Measurements from ENCODE around the gene ZNF516. TPM values are rescaled to one million over a fixed set of nuclear protein-coding genes. Genes with fewer than 3 reads are reported as not detected.

The ZNF516 gene
- total RNA-seq, 3 donors from 2014 or later, result 22.0 to 47.9 (median 23.2) TPM

DNA sequence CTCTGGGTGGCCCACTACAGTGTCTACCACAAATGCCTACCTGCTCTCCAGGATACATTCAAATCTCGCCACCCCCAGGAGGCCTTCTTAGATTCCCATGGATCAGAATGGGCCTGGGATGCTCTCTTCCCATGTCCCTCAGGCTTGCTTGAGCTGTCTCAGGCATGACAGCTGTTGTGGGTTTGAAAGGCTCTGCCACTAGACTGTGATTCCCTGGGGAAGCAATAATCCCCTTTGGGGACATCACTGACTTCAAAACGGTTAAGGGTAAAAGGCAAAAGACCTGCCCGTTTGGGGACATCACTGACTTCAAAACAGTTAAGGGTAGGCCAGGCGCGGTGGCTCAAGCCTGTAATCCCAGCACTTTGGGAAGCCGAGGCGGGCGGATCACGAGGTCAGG, 35.8 kb upstream of the ZNF516 start:
- ATAC-seq, result no peak

DNA sequence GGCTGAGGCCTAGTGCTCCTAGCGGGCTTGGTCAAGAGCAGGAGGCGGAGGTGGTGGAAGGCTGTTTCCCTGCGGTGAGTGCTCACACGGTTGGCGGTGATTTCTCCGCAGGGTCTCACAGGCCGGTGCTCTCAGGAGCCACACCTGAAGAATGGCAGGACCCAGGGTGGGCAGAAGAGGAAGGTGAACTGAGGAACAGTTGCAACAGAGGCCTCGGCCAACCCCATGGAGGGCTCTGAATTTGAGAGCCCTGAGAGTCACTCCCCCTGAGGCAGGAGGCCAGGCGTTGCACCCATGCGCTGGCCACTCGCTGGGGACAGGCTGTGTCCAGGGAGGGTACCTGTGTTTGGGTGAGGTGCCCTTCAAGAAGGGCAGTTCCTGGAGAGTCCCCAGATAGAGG, 35.3 kb upstream of the ZNF516 start:
- ATAC-seq, result no peak
- H3K4me3 ChIP-seq, result no peak overlapping the region
- H3K36me3 ChIP-seq (ENCODE audit: low read depth), result no peaks in the 10 kb centered on the region
- H3K4me1 ChIP-seq (ENCODE audit: low read depth), result no peaks in the 10 kb centered on the region
- intact Hi-C loops (cut with DNase I, micrococcal nuclease), result no loop called here
- H3K9me3 ChIP-seq, result no peaks in the 10 kb centered on the region
- TF ChIP-seq, protein P1, sequence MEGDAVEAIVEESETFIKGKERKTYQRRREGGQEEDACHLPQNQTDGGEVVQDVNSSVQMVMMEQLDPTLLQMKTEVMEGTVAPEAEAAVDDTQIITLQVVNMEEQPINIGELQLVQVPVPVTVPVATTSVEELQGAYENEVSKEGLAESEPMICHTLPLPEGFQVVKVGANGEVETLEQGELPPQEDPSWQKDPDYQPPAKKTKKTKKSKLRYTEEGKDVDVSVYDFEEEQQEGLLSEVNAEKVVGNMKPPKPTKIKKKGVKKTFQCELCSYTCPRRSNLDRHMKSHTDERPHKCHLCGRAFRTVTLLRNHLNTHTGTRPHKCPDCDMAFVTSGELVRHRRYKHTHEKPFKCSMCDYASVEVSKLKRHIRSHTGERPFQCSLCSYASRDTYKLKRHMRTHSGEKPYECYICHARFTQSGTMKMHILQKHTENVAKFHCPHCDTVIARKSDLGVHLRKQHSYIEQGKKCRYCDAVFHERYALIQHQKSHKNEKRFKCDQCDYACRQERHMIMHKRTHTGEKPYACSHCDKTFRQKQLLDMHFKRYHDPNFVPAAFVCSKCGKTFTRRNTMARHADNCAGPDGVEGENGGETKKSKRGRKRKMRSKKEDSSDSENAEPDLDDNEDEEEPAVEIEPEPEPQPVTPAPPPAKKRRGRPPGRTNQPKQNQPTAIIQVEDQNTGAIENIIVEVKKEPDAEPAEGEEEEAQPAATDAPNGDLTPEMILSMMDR (IDR thresholded peaks at IDR 0.05), result no peak
- DNase-seq, result no peak

More for the DNA sequence above, 35.8 kb upstream of the ZNF516 start:
- Histone ChIP-seq H3K4me1 (ENCODE audit: low read depth) (no peaks in the 10 kb centered on the region), H3K4me3 (no peak overlapping the region), H3K9me3 (no peaks in the 10 kb centered on the region), H3K36me3 (ENCODE audit: low read depth) (no peaks in the 10 kb centered on the region)
- intact Hi-C loops (cut with DNase I, micrococcal nuclease), result no loop called here
- DNase-seq, result no peak
- TF ChIP-seq, protein P1 (IDR thresholded peaks at IDR 0.05), result no peak

DNA sequence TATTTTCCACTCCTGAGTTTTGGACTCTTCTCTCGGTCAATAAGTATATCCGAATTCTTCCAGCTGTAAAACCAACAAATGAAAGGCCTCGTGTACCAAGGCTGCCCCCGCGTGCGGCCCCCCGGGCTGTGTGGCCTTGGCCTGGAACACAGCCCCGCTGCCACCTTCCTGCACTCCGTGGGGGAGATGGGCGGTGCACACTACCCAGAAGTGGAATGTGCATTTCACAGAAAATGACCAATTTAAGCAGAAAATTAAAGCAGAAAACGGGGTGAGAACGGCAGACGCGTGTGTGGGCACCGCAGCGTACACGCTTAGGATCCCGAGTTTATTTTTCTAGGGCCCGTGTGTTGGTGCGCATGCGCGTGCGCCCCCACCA, 34.4 kb upstream of the ZNF516 start:
- Histone ChIP-seq H3K9me3 (no peaks in the 10 kb centered on the region), H3K36me3 (ENCODE audit: low read depth) (no peaks in the 10 kb centered on the region), H3K4me1 (ENCODE audit: low read depth) (no peaks in the 10 kb centered on the region), H3K4me3 (no peak overlapping the region)
- ATAC-seq (no peak), DNase-seq (no peak)
- TF ChIP-seq, protein P1 (IDR thresholded peaks at IDR 0.05), result no peak
- intact Hi-C loops (cut with DNase I, micrococcal nuclease), result no loop called here

DNA sequence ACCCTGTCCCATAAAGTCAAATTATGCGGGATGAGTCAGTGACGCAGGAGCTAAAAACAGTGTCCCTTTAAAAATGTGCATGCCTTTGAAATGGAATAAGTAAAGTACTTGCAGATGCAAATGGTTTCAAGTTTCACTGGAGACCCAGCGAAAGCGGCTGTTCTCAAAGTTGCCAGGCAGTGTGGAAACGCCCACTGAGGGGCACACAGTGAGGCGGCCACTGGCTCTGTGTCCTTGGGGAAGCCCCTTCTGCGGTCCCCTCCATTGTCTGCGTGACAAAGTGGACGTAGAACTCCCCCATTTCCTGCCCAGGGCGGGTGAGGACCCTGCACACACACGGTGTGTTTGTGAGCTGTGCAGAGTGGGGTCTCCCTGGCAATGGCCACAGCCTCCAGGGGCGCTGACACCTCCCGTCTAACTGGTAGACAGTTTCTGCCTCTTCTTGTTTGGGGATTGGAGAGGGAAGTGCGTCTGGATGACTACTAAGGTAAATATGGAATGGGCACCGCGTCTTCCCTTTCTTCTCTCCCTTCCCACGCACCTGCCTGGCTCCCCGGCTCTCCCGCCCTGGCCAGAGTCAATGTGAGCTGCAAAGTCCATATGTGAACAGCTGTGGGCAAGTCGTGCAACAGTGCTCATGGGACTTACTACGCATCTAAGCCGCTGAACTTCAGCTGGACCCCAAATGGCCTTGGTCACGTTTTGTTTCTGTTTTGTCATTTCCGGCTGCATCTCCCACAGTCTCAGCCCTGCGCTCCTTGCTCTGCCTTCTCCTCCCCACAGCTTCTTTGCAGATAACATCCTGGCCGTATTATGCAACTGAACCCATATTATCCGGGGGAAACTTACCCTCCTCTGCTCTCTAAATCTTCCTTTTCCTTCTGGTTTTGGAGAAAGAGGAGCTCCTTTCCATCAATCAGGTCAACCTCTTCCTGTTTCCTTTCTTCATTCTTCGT, 33.7 kb upstream of the ZNF516 start:
- H3K36me3 ChIP-seq (ENCODE audit: low read depth), result no peaks in the 10 kb centered on the region
- intact Hi-C loops (cut with DNase I, micrococcal nuclease), result no loop called here
- no peaks in the 10 kb centered on the region for H3K9me3 ChIP-seq
- TF ChIP-seq, protein P1 (IDR thresholded peaks at IDR 0.05), result no peak
- DNase-seq (peak in 2 of 3 donors; percentile 40 to 43), ATAC-seq (peak; percentile 68)
- H3K4me3 ChIP-seq, result no peak overlapping the region
- no peaks in the 10 kb centered on the region for H3K4me1 ChIP-seq (ENCODE audit: low read depth)

DNA sequence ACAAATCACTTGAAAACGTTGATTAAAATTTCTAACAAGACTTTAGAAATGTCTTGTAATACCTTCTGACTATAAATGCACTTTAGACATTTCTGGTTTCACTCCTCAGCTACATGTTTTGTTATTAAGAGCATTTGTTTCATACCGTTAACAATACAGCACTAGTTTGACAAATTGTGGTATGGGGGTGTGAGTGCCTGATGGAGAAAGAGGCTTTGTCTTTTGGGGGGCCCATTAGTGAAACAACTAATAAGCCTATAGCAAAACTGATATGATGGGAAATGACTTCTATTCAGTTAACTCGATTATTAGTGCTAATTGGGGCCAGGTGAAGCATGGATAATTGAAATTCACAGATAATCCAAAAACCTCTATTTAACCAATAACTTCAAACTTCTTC, 30.9 kb upstream of the ZNF516 start:
- no peaks in the 10 kb centered on the region for H3K4me1 ChIP-seq (ENCODE audit: low read depth)
- no peak for ATAC-seq
- DNase-seq, result no peak
- intact Hi-C loops (cut with DNase I, micrococcal nuclease), result no loop called here
- no peaks in the 10 kb centered on the region for H3K36me3 ChIP-seq (ENCODE audit: low read depth)
- TF ChIP-seq, protein P1 (IDR thresholded peaks at IDR 0.05), result no peak
- H3K9me3 ChIP-seq, result no peaks in the 10 kb centered on the region
- H3K4me3 ChIP-seq, result no peak overlapping the region
